ENCODE results near the gene SEC63.

- no peak for TF ChIP-seq POLR2A (IDR thresholded peaks at IDR 0.05; ENCODE audit: low read length)
- TF ChIP-seq GATA1 (IDR thresholded peaks at IDR 0.05; ENCODE audit: low read depth, low read length) = no peak
Observed at GRCh38 chr6:107868867-107869611, 89.0 kb downstream of the SEC63 start.

Data from erythroblast (primary cell).